Mesodermal cell (in vitro differentiated cells): ENCODE data around the gene ZNF655.
"Not testable (repeated sequence)": the region's sequence is repeated elsewhere in the genome, so short reads cannot be mapped to it uniquely, and the experiment has no call there.

Source experiments
- H3K27ac ChIP-seq: 2 replicates; pipeline ENCODE4 v1.7.0; 2013; ENCODE audit warnings: mild to moderate bottlenecking, low read depth, low read length, moderate library complexity; ENCODE audit not compliant: severe bottlenecking
- H3K36me3 ChIP-seq: 2 replicates; pipeline ENCODE4 v1.7.1; 2013; ENCODE audit warnings: mild to moderate bottlenecking, low read length, moderate library complexity; ENCODE audit not compliant: control insufficient read depth, insufficient read depth
- H3K4me1 ChIP-seq: one replicate; pipeline ENCODE4 v1.7.1; 2013; ENCODE audit warnings: mild to moderate bottlenecking, low read length; ENCODE audit not compliant: insufficient read depth, control insufficient read depth, poor library complexity, severe bottlenecking
- H3K4me3 ChIP-seq: 2 replicates; pipeline ENCODE4 v1.7.0; 2013; ENCODE audit warnings: low read length, control low read depth, mild to moderate bottlenecking; ENCODE audit not compliant: insufficient read depth, poor library complexity, severe bottlenecking; ENCODE audit errors: extremely low read depth
- H3K9me3 ChIP-seq: 2 replicates; pipeline ENCODE4 v1.7.1; 2013; ENCODE audit warnings: mild to moderate bottlenecking, low read length, moderate library complexity; ENCODE audit not compliant: control insufficient read depth
- WGBS, 2 experiments: methylation state at CpG; one replicate each; pipeline ENCODE4 v1.1.5; 2013; ENCODE audit warnings: missing lambda C conversion rate in 2 of 2; ENCODE audit not compliant: insufficient coverage in 2 of 2; 5-methylcytosine and 5-hydroxymethylcytosine counted together

ZNF655 gene

GRCh38 chr7:99579281-99579955 is 21.0 kb downstream of the ZNF655 start:
- H3K27ac ChIP-seq, result no peak overlapping the region
- peaks cover 5% of the 10 kb centered on the region for H3K36me3 ChIP-seq
- WGBS, 2 experiments, result 87 to 93% methylated on average over 3 of the region's 10 CpGs
- H3K4me1 ChIP-seq, result no peaks in the 10 kb centered on the region
- H3K4me3 ChIP-seq, result no peak overlapping the region
- H3K9me3 ChIP-seq, result no peaks in the 10 kb centered on the region

DNA sequence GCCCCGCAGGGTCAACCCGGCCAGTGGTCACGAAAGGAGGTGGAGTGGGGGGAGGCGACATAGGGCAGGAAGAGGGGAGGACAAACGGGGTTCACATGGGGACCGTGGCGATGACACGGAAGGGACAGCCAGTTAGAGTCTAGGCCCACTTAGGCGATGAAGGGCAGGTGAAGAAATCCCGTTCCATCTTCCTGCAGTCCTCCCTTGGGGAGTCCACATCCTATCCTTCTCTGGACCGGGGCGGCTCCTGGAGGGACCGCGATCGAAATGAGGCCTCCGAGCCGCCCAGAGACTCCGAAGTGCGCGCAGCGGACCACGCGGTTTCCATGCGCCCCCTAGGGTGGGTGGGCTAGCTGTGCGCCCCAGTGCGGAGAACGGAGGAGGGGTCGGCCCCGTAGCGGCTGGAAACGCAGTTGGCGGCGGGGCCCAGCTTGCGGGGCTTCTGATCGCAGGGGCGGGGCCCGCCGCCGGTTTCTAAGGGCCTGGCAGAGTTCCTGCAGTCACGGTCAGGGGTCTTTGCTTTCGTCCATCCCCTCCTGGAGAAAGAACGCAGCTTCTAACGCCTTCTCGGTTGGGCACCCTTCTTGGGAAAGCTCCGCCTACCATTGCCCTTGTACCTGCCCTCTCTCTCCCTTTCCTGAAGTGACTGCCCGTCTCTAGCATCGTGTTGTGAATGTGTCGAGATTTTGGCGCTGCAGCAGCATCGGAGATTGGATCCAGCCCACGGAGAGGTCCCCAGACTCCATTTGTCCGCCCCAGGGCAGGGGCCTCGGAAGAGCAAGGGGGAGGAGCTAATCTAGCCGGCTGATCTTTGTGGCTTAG is 21.7 kb downstream of the ZNF655 start:
- Histone ChIP-seq H3K4me3 (peak overlapping the region; percentile 47), H3K27ac (peak overlapping the region; percentile 48), H3K36me3 (no peaks in the 10 kb centered on the region), H3K4me1 (no peaks in the 10 kb centered on the region), H3K9me3 (no peaks in the 10 kb centered on the region)
- 9 to 15% methylated on average over 43 to 54 of the region's 54 CpGs for WGBS, 2 experiments

DNA sequence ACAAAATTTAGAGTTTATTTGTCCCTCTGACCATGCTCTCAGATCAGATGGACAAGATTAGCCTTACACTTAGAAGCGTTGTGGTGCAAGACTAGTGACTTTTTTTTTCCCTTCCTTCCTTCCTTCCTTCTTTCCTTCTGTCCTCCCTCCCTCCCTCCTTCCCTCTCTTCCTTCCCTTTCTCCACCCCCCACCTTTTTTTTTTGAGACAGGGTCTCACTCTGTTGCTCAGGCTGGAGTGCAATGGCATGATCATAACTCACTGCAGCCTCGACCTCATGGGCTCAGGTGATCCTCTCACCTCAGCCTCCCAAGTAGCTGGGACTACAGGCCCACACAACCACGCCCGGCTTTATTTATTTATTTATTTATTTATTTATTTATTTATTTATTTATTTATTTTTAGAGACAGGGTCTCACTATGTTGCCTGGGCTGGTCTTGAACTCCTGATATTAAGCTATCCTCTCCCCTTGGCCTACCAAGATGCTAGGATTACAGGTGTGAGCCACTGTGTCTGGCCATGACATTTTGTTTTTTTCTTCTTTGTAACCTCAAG is 22.4 kb downstream of the ZNF655 start:
- not testable (repeated sequence) for H3K27ac ChIP-seq, H3K4me1 ChIP-seq, H3K9me3 ChIP-seq, H3K36me3 ChIP-seq
- 29 to 46% methylated on average over 2 of the region's 4 CpGs for WGBS, 2 experiments
- peak overlapping the region; percentile 47 for H3K4me3 ChIP-seq

DNA sequence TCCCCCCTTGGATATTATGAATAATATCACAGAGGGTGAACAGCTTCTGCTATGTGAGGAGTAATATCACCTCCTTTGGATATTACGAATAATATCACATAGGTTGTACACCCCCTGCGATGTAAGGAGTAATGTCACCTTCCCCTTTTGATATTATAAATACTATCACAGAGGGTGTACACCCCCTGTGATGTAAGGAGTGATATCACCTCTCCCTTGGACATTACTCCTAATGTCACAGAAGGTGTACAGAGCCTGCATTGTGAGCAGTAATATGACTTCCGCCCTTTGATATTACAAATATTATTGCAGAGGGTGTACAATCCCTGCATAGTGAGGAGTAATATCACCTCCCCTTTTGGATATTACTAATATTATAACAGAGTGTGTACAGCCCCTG is 30.4 kb downstream of the ZNF655 start:
- no peaks in the 10 kb centered on the region for H3K4me1 ChIP-seq
- no peaks in the 10 kb centered on the region for H3K36me3 ChIP-seq
- H3K27ac ChIP-seq, result no peak overlapping the region
- no peaks in the 10 kb centered on the region for H3K9me3 ChIP-seq
- no CpG with 5 or more reads among the region's 3 CpGs for WGBS, 2 experiments
- H3K4me3 ChIP-seq, result no peak overlapping the region

DNA sequence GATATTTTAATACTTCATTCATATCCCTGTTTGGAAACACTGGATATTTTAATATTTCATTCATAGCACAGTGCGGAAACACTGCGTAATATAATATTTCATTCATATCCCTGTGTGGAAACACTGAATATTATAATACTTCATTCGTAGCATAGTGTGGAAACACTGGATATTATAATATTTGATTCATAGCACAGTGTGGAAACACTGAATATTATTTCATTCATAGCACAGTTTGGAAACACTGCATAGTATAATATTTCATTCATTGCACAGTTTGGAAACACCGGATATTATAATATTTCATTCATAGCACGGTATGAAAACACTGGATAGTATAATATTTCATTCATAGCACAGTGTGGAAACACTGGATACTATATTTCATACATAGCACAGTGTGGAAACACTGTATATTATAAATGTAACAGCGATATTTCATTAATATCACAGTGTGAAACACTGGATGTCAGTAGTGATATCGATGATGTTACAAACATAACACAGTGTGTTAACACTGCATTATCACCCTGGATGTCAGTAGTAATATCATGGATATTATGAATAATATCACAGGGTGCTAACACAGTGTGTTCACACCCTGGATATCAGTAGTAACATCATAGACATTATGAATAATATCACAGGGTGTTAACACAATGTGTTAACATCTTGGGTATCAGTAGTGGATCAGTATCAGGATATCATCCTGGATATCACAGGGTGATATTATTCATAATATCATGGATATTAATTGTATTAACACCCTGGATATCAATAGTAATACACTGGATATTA is 36.7 kb downstream of the ZNF655 start:
- Histone ChIP-seq H3K4me1 (no peaks in the 10 kb centered on the region), H3K36me3 (no peaks in the 10 kb centered on the region), H3K9me3 (no peaks in the 10 kb centered on the region), H3K27ac (no peak overlapping the region), H3K4me3 (no peak overlapping the region)
- no CpG with 5 or more reads among the region's 7 CpGs for WGBS, 2 experiments

DNA sequence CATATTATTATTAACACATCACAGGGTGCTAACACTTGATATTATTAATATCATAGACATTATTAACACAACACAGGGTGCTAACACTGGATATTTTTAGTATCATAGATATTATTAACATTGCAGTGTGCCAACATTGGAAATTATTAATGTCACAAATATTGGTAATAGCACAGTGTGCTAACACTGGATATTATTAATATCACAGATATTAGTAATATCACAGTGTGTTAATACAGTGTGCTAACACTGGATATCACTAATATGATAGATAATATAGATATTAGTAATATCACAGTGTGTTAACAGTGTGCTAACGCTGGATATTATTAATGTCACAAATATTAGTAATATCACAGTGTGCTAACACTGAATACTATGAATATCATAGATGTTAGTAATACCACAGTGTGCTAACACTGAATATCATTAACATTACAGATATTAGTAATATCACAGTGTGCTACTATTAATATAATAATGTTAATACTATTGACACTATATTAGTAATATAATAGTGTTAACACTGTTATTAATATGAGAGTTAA is 38.0 kb downstream of the ZNF655 start:
- Histone ChIP-seq H3K9me3 (no peaks in the 10 kb centered on the region), H3K27ac (no peak overlapping the region), H3K4me1 (no peaks in the 10 kb centered on the region), H3K36me3 (no peaks in the 10 kb centered on the region), H3K4me3 (no peak overlapping the region)
- no CpG with 5 or more reads among the region's 1 CpG for WGBS, 2 experiments

GRCh38 chr7:99597762-99598501 is 39.5 kb downstream of the ZNF655 start, which contains the start of gene TMEM225B:
Gene TMEM225B, plus strand, starts transcription at chr7:99598267. Its CDS starts 6,122 bp downstream, at chr7:99604389.
- Histone ChIP-seq H3K27ac (no peak within 1 kb of the TSS), H3K36me3 (no peaks in the 10 kb centered on the region), H3K4me3 (no peak within 1 kb of the TSS), H3K4me1 (no peaks in the 10 kb centered on the region), H3K9me3 (no peaks in the 10 kb centered on the region)
- WGBS, 2 experiments, result 91% methylated on average over 12 to 18 of the region's 34 CpGs

GRCh38 chr7:99599836-99600235 is 41.4 kb downstream of the ZNF655 start:
- Histone ChIP-seq H3K4me3 (no peak overlapping the region), H3K36me3 (no peaks in the 10 kb centered on the region), H3K9me3 (no peaks in the 10 kb centered on the region), H3K27ac (no peak overlapping the region), H3K4me1 (no peaks in the 10 kb centered on the region)
- 80 to 95% methylated on average over 1 to 4 of the region's 4 CpGs for WGBS, 2 experiments

- Histone ChIP-seq H3K4me3 (no peak overlapping the region), H3K9me3 (no peaks in the 10 kb centered on the region), H3K36me3 (no peaks in the 10 kb centered on the region), H3K27ac (no peak overlapping the region), H3K4me1 (no peaks in the 10 kb centered on the region)
- 69 to 80% methylated on average over 4 to 5 of the region's 7 CpGs for WGBS, 2 experiments
Measured at GRCh38 chr7:99601656-99602310, 43.3 kb downstream of the ZNF655 start.
